ENCODE results near the gene STMN3.
A peak's percentile ranks its signal among the peaks of the same experiment; 100 is the strongest.
"Not testable (repeated sequence)": the region's sequence is repeated elsewhere in the genome, so short reads cannot be mapped to it uniquely, and the experiment has no call there.

STMN3 gene

DNA sequence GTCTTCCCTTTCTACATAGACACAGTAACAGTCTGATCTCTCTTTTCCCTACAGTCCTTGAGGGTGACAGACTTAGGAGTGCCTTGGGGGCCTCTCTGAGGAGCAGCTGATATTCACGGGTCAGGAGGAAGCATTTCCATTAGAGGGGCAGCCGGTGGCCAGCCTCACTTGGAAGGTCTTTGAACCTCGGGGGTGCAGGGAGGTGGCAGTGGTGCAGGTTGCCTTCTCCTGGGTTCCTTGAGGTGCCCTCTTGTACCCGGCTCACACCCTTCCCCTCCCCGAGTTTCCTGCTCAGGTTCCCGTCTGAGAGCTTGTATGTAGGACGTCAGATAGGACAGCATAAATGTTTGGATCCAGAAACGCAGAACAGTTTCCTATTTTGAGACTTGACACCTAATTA lies 7.4 kb upstream of the STMN3 start:
- in situ Hi-C loops (cut with MboI; ENCODE audit: low sequenced_read_pairs, unreplicated experiment), result no loop called here
- no peak for DNase-seq (ENCODE audit: low spot score)
- TF ChIP-seq, protein P1, sequence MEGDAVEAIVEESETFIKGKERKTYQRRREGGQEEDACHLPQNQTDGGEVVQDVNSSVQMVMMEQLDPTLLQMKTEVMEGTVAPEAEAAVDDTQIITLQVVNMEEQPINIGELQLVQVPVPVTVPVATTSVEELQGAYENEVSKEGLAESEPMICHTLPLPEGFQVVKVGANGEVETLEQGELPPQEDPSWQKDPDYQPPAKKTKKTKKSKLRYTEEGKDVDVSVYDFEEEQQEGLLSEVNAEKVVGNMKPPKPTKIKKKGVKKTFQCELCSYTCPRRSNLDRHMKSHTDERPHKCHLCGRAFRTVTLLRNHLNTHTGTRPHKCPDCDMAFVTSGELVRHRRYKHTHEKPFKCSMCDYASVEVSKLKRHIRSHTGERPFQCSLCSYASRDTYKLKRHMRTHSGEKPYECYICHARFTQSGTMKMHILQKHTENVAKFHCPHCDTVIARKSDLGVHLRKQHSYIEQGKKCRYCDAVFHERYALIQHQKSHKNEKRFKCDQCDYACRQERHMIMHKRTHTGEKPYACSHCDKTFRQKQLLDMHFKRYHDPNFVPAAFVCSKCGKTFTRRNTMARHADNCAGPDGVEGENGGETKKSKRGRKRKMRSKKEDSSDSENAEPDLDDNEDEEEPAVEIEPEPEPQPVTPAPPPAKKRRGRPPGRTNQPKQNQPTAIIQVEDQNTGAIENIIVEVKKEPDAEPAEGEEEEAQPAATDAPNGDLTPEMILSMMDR (IDR thresholded peaks at IDR 0.05; ENCODE audit: borderline replicate concordance, control extremely low read depth, extremely low read depth, insufficient read depth, missing control alignments), result no peak

DNA sequence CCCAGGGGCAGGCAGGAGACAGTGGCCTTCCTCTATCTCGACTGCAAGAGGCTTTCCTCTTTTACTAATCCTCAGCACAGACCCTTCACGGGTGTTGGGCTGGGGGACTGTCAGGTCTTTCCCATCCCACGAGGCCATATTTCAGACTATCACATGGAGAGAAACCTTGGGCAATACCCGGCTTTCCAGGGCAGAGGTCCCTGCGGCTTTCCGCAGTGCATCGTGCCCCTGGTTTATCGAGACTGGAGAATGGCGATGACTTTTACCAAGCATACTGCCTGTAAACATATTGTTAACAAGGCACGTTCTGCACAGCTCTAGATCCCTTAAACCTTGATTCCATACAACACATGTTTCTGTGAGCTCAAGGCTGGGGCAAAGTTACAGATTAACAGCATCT lies 7.0 kb upstream of the STMN3 start:
- DNase-seq (ENCODE audit: low spot score); in situ Hi-C loops (cut with MboI; ENCODE audit: low sequenced_read_pairs, unreplicated experiment): not testable (repeated sequence)

DNA sequence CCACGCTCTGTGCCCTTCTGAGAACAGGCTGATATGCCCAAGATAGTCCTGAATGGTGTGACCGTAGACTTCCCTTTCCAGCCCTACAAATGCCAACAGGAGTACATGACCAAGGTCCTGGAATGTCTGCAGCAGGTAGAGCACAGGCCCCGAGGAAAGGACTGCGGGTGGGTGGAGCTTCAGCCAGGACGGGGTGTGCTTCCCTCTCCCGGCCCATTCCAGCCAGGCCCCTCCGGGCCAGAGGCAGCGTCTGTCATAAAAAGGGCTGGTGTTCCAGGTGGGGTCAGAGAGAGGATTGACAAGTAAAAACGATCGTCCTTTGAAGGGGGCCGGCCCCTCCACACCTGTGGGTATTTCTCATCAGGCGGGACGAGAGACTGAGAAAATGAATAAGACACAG lies 6.1 kb upstream of the STMN3 start:
- DNase-seq (ENCODE audit: low spot score), result no peak
- in situ Hi-C loops (cut with MboI; ENCODE audit: low sequenced_read_pairs, unreplicated experiment), result no loop called here
- TF ChIP-seq, protein P1 (IDR thresholded peaks at IDR 0.05; ENCODE audit: borderline replicate concordance, control extremely low read depth, extremely low read depth, insufficient read depth, missing control alignments), result no peak

DNA sequence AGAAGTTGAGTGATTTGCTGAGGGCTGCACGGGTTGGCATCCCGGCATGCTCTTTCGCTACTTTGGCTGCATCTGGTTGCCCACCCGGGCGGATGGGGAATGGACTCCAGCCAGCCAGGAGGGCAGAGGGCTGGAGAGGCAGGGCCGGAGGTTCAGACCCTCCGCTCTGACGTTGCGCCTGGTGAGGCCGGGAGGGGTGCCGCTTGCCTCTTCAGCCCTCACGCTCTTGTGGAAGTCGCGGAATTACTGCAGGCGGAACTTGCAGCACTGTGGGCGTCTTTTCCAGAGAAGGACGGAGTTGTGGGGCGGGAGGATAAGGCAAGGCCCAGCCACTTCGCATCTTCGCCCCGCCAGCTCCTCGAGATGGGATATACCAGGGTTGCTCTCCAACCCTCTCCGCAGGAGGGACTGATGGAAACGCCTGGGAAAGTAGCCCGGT lies 5.5 kb upstream of the STMN3 start:
- no peak for DNase-seq (ENCODE audit: low spot score)
- TF ChIP-seq, protein P1 (IDR thresholded peaks at IDR 0.05; ENCODE audit: borderline replicate concordance, control extremely low read depth, extremely low read depth, insufficient read depth, missing control alignments), result no peak
- in situ Hi-C loops (cut with MboI; ENCODE audit: low sequenced_read_pairs, unreplicated experiment), result no loop called here

DNA sequence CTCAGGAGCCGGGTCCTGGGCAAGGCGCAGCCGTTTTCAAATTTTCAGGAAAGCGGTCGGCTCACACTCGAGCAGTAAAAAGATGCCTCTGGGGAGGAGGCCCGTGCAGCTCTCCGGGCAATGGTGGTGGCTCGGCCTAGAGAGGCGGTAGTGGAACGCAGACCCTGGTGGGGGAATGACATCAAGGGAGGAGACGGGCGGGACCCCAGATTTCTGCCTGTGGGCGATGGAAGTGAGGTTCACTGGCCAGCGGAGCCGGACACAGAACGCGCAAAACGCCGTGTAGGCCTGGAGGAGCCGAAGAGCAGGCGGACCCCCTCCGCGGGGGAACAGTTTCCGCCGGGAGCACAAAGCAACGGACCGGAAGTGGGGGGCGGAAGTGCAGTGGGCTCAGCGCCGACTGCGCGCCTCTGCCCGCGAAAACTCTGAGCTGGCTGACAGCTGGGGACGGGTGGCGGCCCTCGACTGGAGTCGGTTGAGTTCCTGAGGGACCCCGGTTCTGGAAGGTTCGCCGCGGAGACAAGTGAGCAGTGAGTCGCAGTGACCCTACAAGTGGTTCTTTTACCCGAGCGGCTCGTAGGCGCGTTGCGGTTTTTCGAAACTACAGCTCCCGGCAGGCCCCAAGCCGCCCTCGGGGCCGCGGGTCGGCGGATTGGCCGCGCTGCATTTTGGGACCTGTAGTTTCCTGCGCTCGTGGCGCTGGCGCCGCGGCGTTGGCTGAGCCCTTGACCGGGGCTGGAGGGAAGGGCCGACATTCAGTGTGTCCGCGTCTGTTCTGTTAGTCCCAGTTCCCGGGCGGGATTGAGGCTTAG lies 4.9 kb upstream of the STMN3 start, which contains the start of gene RTEL1:
TSS of gene RTEL1 (plus strand) at position 376 of the 812 bp plus-strand sequence. CDS start 1,091 bp downstream, outside the sequence.
- peak; percentile 98 for DNase-seq (ENCODE audit: low spot score)
- TF ChIP-seq, protein P1 (IDR thresholded peaks at IDR 0.05; ENCODE audit: borderline replicate concordance, control extremely low read depth, extremely low read depth, insufficient read depth, missing control alignments), result no peak
- in situ Hi-C loops (cut with MboI; ENCODE audit: low sequenced_read_pairs, unreplicated experiment), result no loop called here

DNA sequence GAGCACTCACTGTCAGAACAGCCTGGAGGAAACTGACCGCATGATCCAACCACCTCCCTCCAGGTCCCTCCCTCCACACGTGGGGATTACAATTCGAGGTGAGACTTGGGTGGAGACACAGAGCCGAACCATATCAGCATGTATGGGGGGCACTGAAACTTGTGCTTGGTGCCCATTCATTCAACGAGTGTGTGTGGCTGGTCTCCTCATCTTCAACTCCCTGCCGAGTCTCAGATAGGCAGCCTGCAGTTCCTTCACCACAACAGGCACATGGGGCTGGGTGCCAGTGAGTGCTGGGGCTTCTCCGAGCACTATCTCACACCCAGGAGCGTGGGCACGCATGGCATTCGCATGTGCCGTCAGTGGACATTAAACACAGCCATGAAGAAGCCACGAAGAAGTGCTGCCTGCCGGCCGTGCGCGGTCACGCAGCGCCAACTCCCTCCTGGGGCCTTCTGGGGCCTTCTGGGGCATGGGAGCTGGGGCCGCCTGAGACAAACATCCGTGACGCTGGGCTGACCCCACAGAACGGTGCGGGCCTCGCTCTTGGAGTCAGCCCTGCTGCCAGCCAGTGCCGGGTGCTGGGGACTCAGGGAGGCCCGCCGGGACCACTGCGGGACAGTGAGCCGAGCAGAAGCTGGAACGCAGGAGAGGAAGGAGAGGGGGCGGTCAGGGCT lies 4.2 kb upstream of the STMN3 start:
- in situ Hi-C loops (cut with MboI; ENCODE audit: low sequenced_read_pairs, unreplicated experiment), result no loop called here
- DNase-seq (ENCODE audit: low spot score), result no peak
- TF ChIP-seq, protein P1 (IDR thresholded peaks at IDR 0.05; ENCODE audit: borderline replicate concordance, control extremely low read depth, extremely low read depth, insufficient read depth, missing control alignments), result no peak

DNA sequence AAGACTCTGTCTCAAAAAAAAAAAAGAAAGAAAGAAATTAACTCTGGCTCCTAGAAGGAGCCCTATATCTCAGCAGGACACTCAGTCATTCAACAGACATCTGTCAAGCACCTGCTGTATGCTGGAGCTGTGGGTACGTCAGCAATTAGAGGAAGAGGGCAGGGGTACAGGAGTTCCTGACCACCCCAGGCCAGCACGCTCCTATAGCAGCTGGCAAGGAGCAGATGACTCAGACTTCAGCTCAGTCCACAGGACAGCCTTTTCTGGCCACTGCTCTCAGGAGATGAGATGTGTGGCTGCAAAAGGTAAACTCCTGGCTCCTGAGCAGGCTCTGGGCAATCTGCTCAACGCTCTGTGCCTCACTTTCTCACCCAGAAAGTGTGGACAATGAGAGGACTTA lies 3.2 kb upstream of the STMN3 start:
- TF ChIP-seq, protein P1 (IDR thresholded peaks at IDR 0.05; ENCODE audit: borderline replicate concordance, control extremely low read depth, extremely low read depth, insufficient read depth, missing control alignments), result no peak
- DNase-seq (ENCODE audit: low spot score), result no peak
- in situ Hi-C loops (cut with MboI; ENCODE audit: low sequenced_read_pairs, unreplicated experiment), result no loop called here

Data from GM13976 (cell line).